HL-60 (cell line): ENCODE data around the gene NHSL2.

Source experiments
- DNase-seq, 2 experiments: peaks; one replicate each; pipeline ENCODE4 v3.0.0-alpha.2; 2010 to 2020; ENCODE audit warnings: low read depth in 1 of 2, low spot score in 1 of 2
- H3K27ac ChIP-seq: fragments of 250-450 bp; sonication (Bioruptor Pico); replicated peaks from 2 replicates; pipeline ENCODE4 v1.5.1; 2020; ENCODE audit warnings: mild to moderate bottlenecking, moderate library complexity
- H3K27me3 ChIP-seq: fragments of 250-450 bp; sonication (Bioruptor Pico); 2 replicates; pipeline ENCODE4 v1.5.1; 2021; ENCODE audit warnings: mild to moderate bottlenecking, moderate library complexity; ENCODE audit not compliant: insufficient read depth, poor library complexity, severe bottlenecking
- H3K4me3 ChIP-seq: replicated peaks from 2 replicates; pipeline ENCODE4 v1.5.1; 2011; ENCODE audit warnings: mild to moderate bottlenecking, control low read depth, low read length; ENCODE audit not compliant: insufficient read depth
- GABPA ChIP-seq: IDR thresholded peaks from 2 replicates; pipeline ENCODE4 v1.6.1; 2012; ENCODE audit warnings: low read depth
- POLR2AphosphoS5 ChIP-seq: IDR thresholded peaks from 2 replicates; pipeline ENCODE4 v1.6.1; 2012; ENCODE audit warnings: low read depth
- SPI1 ChIP-seq: IDR thresholded peaks from 2 replicates; pipeline ENCODE4 v1.6.1; 2012; ENCODE audit warnings: low read depth, mild to moderate bottlenecking, borderline replicate concordance
- TF ChIP-seq, protein P1 (sequence below): IDR thresholded peaks from one replicate; pipeline ENCODE4 v1.5.1; 2011; ENCODE audit warnings: low read length, control low read depth, inconsistent platforms; ENCODE audit not compliant: insufficient read depth
- TF ChIP-seq, protein P2 (sequence below): IDR thresholded peaks from 2 replicates; pipeline ENCODE4 v1.6.1; 2012; ENCODE audit warnings: low read depth; ENCODE audit not compliant: insufficient replicate concordance

Gene NHSL2

DNA sequence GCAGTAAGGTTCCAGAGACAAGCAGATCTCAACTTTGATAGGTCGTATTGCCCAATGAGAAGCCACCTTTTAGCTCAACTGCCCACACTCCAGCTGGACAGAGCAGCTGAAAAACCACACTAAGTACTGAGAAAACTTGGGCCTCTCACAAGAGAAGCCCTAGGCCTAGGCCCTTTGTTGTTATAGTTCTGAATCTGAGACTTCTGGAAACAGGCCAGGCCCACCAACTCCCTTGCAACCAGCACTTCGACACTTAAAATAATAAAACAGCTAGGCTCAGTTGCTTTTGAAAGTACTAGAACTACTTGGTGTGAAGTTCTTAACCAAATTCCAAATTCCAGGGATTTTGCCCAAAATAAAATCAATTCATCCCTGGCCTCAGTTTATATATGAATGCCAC, 234.5 kb downstream of the NHSL2 start:
- no peak for TF ChIP-seq GABPA
- TF ChIP-seq, protein P1, sequence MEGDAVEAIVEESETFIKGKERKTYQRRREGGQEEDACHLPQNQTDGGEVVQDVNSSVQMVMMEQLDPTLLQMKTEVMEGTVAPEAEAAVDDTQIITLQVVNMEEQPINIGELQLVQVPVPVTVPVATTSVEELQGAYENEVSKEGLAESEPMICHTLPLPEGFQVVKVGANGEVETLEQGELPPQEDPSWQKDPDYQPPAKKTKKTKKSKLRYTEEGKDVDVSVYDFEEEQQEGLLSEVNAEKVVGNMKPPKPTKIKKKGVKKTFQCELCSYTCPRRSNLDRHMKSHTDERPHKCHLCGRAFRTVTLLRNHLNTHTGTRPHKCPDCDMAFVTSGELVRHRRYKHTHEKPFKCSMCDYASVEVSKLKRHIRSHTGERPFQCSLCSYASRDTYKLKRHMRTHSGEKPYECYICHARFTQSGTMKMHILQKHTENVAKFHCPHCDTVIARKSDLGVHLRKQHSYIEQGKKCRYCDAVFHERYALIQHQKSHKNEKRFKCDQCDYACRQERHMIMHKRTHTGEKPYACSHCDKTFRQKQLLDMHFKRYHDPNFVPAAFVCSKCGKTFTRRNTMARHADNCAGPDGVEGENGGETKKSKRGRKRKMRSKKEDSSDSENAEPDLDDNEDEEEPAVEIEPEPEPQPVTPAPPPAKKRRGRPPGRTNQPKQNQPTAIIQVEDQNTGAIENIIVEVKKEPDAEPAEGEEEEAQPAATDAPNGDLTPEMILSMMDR: no peak
- no peak for TF ChIP-seq POLR2AphosphoS5
- no peak for TF ChIP-seq SPI1
- H3K27ac ChIP-seq: no peak overlapping the region
- no peak overlapping the region for H3K4me3 ChIP-seq
- no peak for DNase-seq
- H3K27me3 ChIP-seq: no peaks in the 10 kb centered on the region

GRCh38 chrX:72146527-72146926, 235.9 kb downstream of the NHSL2 start:
- Histone ChIP-seq H3K27ac (no peak overlapping the region), H3K4me3 (no peak overlapping the region), H3K27me3 (no peaks in the 10 kb centered on the region)
- no peak for DNase-seq
- TF ChIP-seq POLR2AphosphoS5 (no peak), GABPA (no peak), SPI1 (no peak)
- TF ChIP-seq, protein P1: no peak
- TF ChIP-seq, protein P2, sequence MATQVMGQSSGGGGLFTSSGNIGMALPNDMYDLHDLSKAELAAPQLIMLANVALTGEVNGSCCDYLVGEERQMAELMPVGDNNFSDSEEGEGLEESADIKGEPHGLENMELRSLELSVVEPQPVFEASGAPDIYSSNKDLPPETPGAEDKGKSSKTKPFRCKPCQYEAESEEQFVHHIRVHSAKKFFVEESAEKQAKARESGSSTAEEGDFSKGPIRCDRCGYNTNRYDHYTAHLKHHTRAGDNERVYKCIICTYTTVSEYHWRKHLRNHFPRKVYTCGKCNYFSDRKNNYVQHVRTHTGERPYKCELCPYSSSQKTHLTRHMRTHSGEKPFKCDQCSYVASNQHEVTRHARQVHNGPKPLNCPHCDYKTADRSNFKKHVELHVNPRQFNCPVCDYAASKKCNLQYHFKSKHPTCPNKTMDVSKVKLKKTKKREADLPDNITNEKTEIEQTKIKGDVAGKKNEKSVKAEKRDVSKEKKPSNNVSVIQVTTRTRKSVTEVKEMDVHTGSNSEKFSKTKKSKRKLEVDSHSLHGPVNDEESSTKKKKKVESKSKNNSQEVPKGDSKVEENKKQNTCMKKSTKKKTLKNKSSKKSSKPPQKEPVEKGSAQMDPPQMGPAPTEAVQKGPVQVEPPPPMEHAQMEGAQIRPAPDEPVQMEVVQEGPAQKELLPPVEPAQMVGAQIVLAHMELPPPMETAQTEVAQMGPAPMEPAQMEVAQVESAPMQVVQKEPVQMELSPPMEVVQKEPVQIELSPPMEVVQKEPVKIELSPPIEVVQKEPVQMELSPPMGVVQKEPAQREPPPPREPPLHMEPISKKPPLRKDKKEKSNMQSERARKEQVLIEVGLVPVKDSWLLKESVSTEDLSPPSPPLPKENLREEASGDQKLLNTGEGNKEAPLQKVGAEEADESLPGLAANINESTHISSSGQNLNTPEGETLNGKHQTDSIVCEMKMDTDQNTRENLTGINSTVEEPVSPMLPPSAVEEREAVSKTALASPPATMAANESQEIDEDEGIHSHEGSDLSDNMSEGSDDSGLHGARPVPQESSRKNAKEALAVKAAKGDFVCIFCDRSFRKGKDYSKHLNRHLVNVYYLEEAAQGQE: no peak

DNA sequence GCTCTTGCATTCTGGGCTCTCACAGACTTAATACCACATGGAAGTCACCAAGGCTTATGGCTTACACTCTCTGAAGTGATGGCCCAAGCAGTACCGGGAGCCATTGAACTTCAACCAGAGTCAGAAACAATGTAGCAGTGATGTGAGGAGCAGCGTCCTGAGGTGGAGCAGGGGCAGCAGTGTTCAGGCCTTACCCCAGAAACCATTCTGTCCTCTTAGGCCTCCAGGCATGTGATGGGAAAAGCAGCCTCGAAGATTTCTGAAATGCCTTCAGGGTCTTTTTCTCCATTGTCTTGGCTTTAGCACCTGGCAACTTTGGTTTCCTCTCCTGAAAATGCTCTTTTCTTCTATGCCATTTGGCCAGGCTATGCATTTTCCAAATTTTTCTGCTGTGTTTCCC, 248.1 kb downstream of the NHSL2 start:
- H3K4me3 ChIP-seq: no peak overlapping the region
- no peaks in the 10 kb centered on the region for H3K27me3 ChIP-seq
- no peak for DNase-seq
- TF ChIP-seq GABPA: no peak
- no peak for TF ChIP-seq SPI1
- no peak for TF ChIP-seq POLR2AphosphoS5
- TF ChIP-seq, protein P2: no peak
- TF ChIP-seq, protein P1: no peak
- no peak overlapping the region for H3K27ac ChIP-seq

DNA sequence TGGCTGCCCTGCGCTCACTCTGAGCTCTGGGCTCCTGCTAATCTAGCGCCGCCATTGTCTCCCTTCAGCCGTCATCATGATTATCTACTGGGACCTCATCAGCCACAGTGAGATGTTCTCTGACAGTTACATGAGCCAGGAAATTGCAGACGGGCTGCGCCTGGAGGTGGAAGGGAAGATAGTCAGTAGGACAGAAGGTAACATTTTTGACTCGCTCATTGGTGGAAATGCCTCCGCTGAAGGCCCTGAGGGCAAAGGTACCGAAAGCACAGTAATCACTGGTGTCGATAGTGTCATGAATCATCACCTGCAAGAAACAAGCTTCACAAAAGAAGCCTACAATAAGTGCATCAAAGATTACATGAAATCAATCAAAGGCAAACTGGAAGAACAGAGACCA, 249.1 kb downstream of the NHSL2 start:
- DNase-seq: no peak
- TF ChIP-seq POLR2AphosphoS5 (no peak), GABPA (no peak), SPI1 (no peak)
- Histone ChIP-seq H3K4me3 (no peak overlapping the region), H3K27me3 (no peaks in the 10 kb centered on the region), H3K27ac (no peak overlapping the region)
